ENCODE data around the gene TP53AIP1. TPM values are rescaled to one million over a fixed set of nuclear protein-coding genes. Genes with fewer than 3 reads are reported as not detected.

Gene TP53AIP1
- total and polyA plus RNA-seq, 9 of the 15 experiments (the other 6 are each of a cell fraction or from before 2014, with no cell fraction given): not detected

GRCh38 chr11:128924510-128925249, 18.0 kb downstream of the TP53AIP1 start (continued):
- no peak for TF ChIP-seq ZBTB11 (CRISPR knock-in tag; IDR thresholded peaks at IDR 0.05)
- TF ChIP-seq ZSCAN29 (IDR thresholded peaks at IDR 0.05): no peak
- TF ChIP-seq THAP12 (CRISPR knock-in tag; IDR thresholded peaks at IDR 0.05): no peak
- TF ChIP-seq BRD9 (IDR thresholded peaks at IDR 0.05; ENCODE audit: low read depth, partially characterized antibody): no peak
- no peak for TF ChIP-seq SMARCB1 (IDR thresholded peaks at IDR 0.05; ENCODE audit: insufficient read length, low read depth)
- no peak for TF ChIP-seq PHB (CRISPR knock-in tag; IDR thresholded peaks at IDR 0.05)
- TF ChIP-seq ZBTB12 (CRISPR knock-in tag; IDR thresholded peaks at IDR 0.05): no peak
- TF ChIP-seq L3MBTL2 (IDR thresholded peaks at IDR 0.05): no peak

Data from K562 (cell line).